HepG2 (cell line): Measurements from ENCODE around the gene MYL9. TPM values are rescaled to one million over a fixed set of nuclear protein-coding genes. Genes with fewer than 3 reads are reported as not detected.

Experiments
- EZH2 ChIP-seq: conservative IDR thresholded peaks from 2 replicates; pipeline ENCODE4 v1.6.1; 2012; ENCODE audit warnings: mild to moderate bottlenecking, low read depth, low read length, moderate library complexity
- FOXC1 ChIP-seq: sonication (generic); formaldehyde crosslinking; IDR thresholded peaks from 2 replicates; pipeline ENCODE4 v1.8.0; 2022; ENCODE audit warnings: mild to moderate bottlenecking, missing genetic modification reagents, borderline replicate concordance
- HDAC2 ChIP-seq: sonication (generic); formaldehyde crosslinking; IDR thresholded peaks from 2 replicates; pipeline ENCODE4 v1.4.0; 2020; ENCODE audit warnings: missing genetic modification reagents
- MAF1 ChIP-seq: sonication (generic); formaldehyde crosslinking; IDR thresholded peaks from 2 replicates; pipeline ENCODE4 v1.5.0; 2020; ENCODE audit warnings: missing genetic modification reagents, borderline replicate concordance
- PCBP1 ChIP-seq: fragments of 200-400 bp; formaldehyde crosslinking; IDR thresholded peaks from 2 replicates; pipeline ENCODE4 v1.6.1; 2017; ENCODE audit warnings: mild to moderate bottlenecking, low read depth, low read length, borderline replicate concordance
- RBM22 ChIP-seq: fragments of 200-400 bp; formaldehyde crosslinking; optimal IDR thresholded peaks from 2 replicates; pipeline ENCODE3; 2017; ENCODE audit warnings: mild to moderate bottlenecking, low read length, moderate library complexity
- SIX4 ChIP-seq: sonication (generic); formaldehyde crosslinking; IDR thresholded peaks from 2 replicates; pipeline ENCODE4 v1.4.0; 2020; ENCODE audit warnings: missing genetic modification reagents
- SPEN ChIP-seq: sonication (generic); formaldehyde crosslinking; IDR thresholded peaks from 2 replicates; pipeline ENCODE4 v1.5.1; 2020; ENCODE audit warnings: low read depth, mild to moderate bottlenecking, missing genetic modification reagents
- THYN1 ChIP-seq: sonication (generic); formaldehyde crosslinking; IDR thresholded peaks from 2 replicates; pipeline ENCODE4 v1.8.1; 2023; ENCODE audit warnings: low read depth, mild to moderate bottlenecking, moderate library complexity, missing genetic modification reagents, borderline replicate concordance
- ZMYM4 ChIP-seq: sonication (generic); formaldehyde crosslinking; IDR thresholded peaks from 2 replicates; pipeline ENCODE4 v1.8.1; 2023; ENCODE audit warnings: mild to moderate bottlenecking, missing genetic modification reagents
- ZNF605 ChIP-seq: sonication (generic); formaldehyde crosslinking; IDR thresholded peaks from 2 replicates; pipeline ENCODE4 v1.8.0; 2022; ENCODE audit warnings: mild to moderate bottlenecking, missing genetic modification reagents
- ZNF850 ChIP-seq: sonication (generic); formaldehyde crosslinking; conservative IDR thresholded peaks from 2 replicates; pipeline ENCODE4 v1.9.0; 2021; ENCODE audit warnings: mild to moderate bottlenecking, missing genetic modification reagents
- ZNF878 ChIP-seq: sonication (generic); formaldehyde crosslinking; IDR thresholded peaks from 2 replicates; pipeline ENCODE4 v1.8.1; 2023; ENCODE audit warnings: mild to moderate bottlenecking, missing genetic modification reagents, moderate library complexity
- polyA plus RNA-seq, 8 experiments: library from polyadenylated mRNA; depleted of rRNA in 3 of 8; stranded (reverse) in 7 of 8; unstranded in 1 of 8; fragments of >200 nt; fragmentation: Illumina TruSeq in 4 of 8; extraction: Trizol in 4 of 8; gene quantifications; 2 replicates each; pipeline versions ENCODE4 v1.2.1 to v1.2.3, GENCODE V29; 2011 to 2016; ENCODE audit warnings: low read depth in 4 of 8, missing spikeins in 1 of 8, mixed read lengths in 1 of 8; ENCODE audit not compliant: insufficient read depth in 1 of 8
- total RNA-seq, 5 experiments: library from RNA; depleted of rRNA; stranded (reverse); fragments of >200 nt; fragmentation: Illumina TruSeq; extraction: Trizol; gene quantifications; 2 replicates each; pipeline ENCODE4 v1.2.3, GENCODE V29; 2016; ENCODE audit warnings: low read depth in 1 of 5
- TF ChIP-seq, protein P1 (sequence below): sonication (generic); formaldehyde crosslinking; conservative IDR thresholded peaks from 2 replicates; pipeline ENCODE4 v1.8.0; 2022; ENCODE audit warnings: low read depth, missing genetic modification reagents
- TF ChIP-seq, protein P2 (sequence below): sonication (generic); formaldehyde crosslinking; IDR thresholded peaks from 2 replicates; pipeline ENCODE4 v1.5.0; 2020; ENCODE audit warnings: mild to moderate bottlenecking, missing genetic modification reagents, moderate library complexity
- TF ChIP-seq, protein P3 (sequence below): sonication (generic); formaldehyde crosslinking; IDR thresholded peaks from 2 replicates; pipeline ENCODE4 v1.8.1; 2023; ENCODE audit warnings: mild to moderate bottlenecking, missing genetic modification reagents
- TF ChIP-seq, protein P4 (sequence below): sonication (generic); formaldehyde crosslinking; IDR thresholded peaks from 2 replicates; pipeline ENCODE4 v1.4.0; 2020; ENCODE audit warnings: missing genetic modification reagents
- TF ChIP-seq, protein P5 (sequence below): sonication (generic); formaldehyde crosslinking; IDR thresholded peaks from 2 replicates; pipeline ENCODE4 v1.5.0; 2020; ENCODE audit warnings: mild to moderate bottlenecking, missing genetic modification reagents
- TF ChIP-seq, protein P6 (sequence below): sonication (generic); formaldehyde crosslinking; IDR thresholded peaks from 2 replicates; pipeline ENCODE4 v1.4.0; 2020; ENCODE audit warnings: missing genetic modification reagents

The MYL9 gene
- total and polyA plus RNA-seq, 2 of the 13 experiments (the other 11 are each of a cell fraction or from before 2014, with no cell fraction given): 0.87 to 2.2 TPM

DNA sequence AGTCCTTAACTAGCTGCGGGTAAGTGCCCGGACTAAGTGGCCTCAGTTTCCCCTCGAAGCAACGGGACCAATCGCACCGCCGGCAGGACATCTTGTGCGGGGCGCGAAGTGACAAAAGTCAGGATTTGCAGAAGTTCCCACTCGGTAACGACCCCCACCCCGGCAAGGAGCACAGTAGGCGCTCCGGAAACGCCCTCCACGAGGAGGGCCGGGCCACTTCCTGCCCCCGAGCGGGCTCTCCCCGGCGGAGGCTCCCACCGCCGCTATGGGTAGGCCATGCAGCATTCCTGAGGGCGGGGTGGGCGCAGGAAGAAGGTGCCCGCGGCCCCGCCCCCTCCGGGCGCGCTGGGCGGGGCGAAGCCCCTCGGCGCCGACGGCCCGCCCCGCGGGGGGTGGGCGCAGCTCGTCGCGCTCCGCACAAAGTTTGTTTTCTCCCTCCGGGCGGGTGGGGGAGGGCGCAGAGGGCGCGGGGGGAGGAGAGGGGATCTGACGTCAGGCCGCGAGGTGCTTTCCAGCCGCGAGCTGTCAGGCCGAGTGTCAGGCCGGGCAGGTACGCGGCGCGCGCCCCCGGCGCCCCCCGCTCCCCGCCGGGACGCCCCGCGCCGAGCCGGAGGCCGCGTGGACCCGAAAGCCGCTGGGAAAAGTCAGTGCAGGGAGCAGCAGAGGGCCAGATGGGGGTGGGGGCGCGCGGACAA is 31.9 kb downstream of the MYL9 start, which contains the start of gene TGIF2 (continued):
- TF ChIP-seq SPEN (CRISPR knock-in tag) (peak; percentile 97), EZH2 (no peak), HDAC2 (peak; percentile 56; the same call in 1 of the 2 replicates), PCBP1 (peak; percentile 82; the same call in 1 of the 2 replicates), ZNF850 (peak; percentile 100), RBM22 (no peak), ZNF878 (peak; percentile 72; the same call in 1 of the 2 replicates), FOXC1 (0 out of 2 replicates have a peak, but pooled peaks have one; percentile 72), SIX4 (CRISPR knock-in tag) (peak; percentile 30; the same call in 1 of the 2 replicates), ZNF605 (CRISPR knock-in tag) (peak; percentile 95), MAF1 (CRISPR knock-in tag) (no peak), ZMYM4 (CRISPR knock-in tag) (peak; percentile 66), THYN1 (CRISPR knock-in tag) (no peak)
- TF ChIP-seq, protein P1, sequence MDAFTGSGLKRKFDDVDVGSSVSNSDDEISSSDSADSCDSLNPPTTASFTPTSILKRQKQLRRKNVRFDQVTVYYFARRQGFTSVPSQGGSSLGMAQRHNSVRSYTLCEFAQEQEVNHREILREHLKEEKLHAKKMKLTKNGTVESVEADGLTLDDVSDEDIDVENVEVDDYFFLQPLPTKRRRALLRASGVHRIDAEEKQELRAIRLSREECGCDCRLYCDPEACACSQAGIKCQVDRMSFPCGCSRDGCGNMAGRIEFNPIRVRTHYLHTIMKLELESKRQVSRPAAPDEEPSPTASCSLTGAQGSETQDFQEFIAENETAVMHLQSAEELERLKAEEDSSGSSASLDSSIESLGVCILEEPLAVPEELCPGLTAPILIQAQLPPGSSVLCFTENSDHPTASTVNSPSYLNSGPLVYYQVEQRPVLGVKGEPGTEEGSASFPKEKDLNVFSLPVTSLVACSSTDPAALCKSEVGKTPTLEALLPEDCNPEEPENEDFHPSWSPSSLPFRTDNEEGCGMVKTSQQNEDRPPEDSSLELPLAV (CRISPR knock-in tag): no peak
- TF ChIP-seq, protein P2, sequence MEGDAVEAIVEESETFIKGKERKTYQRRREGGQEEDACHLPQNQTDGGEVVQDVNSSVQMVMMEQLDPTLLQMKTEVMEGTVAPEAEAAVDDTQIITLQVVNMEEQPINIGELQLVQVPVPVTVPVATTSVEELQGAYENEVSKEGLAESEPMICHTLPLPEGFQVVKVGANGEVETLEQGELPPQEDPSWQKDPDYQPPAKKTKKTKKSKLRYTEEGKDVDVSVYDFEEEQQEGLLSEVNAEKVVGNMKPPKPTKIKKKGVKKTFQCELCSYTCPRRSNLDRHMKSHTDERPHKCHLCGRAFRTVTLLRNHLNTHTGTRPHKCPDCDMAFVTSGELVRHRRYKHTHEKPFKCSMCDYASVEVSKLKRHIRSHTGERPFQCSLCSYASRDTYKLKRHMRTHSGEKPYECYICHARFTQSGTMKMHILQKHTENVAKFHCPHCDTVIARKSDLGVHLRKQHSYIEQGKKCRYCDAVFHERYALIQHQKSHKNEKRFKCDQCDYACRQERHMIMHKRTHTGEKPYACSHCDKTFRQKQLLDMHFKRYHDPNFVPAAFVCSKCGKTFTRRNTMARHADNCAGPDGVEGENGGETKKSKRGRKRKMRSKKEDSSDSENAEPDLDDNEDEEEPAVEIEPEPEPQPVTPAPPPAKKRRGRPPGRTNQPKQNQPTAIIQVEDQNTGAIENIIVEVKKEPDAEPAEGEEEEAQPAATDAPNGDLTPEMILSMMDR (CRISPR knock-in tag): 0 out of 2 replicates have a peak, but pooled peaks have one; percentile 9
- TF ChIP-seq, protein P3, sequence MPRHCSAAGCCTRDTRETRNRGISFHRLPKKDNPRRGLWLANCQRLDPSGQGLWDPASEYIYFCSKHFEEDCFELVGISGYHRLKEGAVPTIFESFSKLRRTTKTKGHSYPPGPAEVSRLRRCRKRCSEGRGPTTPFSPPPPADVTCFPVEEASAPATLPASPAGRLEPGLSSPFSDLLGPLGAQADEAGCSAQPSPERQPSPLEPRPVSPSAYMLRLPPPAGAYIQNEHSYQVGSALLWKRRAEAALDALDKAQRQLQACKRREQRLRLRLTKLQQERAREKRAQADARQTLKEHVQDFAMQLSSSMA (CRISPR knock-in tag): peak; percentile 27; the same call in 1 of the 2 replicates
- TF ChIP-seq, protein P4, sequence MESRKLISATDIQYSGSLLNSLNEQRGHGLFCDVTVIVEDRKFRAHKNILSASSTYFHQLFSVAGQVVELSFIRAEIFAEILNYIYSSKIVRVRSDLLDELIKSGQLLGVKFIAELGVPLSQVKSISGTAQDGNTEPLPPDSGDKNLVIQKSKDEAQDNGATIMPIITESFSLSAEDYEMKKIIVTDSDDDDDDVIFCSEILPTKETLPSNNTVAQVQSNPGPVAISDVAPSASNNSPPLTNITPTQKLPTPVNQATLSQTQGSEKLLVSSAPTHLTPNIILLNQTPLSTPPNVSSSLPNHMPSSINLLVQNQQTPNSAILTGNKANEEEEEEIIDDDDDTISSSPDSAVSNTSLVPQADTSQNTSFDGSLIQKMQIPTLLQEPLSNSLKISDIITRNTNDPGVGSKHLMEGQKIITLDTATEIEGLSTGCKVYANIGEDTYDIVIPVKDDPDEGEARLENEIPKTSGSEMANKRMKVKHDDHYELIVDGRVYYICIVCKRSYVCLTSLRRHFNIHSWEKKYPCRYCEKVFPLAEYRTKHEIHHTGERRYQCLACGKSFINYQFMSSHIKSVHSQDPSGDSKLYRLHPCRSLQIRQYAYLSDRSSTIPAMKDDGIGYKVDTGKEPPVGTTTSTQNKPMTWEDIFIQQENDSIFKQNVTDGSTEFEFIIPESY (CRISPR knock-in tag): no peak; the same call in 1 of the 2 replicates
- TF ChIP-seq, protein P5, sequence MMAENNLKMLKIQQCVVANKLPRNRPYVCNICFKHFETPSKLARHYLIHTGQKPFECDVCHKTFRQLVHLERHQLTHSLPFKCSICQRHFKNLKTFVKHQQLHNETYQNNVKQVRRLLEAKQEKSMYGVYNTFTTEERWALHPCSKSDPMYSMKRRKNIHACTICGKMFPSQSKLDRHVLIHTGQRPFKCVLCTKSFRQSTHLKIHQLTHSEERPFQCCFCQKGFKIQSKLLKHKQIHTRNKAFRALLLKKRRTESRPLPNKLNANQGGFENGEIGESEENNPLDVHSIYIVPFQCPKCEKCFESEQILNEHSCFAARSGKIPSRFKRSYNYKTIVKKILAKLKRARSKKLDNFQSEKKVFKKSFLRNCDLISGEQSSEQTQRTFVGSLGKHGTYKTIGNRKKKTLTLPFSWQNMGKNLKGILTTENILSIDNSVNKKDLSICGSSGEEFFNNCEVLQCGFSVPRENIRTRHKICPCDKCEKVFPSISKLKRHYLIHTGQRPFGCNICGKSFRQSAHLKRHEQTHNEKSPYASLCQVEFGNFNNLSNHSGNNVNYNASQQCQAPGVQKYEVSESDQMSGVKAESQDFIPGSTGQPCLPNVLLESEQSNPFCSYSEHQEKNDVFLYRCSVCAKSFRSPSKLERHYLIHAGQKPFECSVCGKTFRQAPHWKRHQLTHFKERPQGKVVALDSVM (CRISPR knock-in tag): no peak
- TF ChIP-seq, protein P6, sequence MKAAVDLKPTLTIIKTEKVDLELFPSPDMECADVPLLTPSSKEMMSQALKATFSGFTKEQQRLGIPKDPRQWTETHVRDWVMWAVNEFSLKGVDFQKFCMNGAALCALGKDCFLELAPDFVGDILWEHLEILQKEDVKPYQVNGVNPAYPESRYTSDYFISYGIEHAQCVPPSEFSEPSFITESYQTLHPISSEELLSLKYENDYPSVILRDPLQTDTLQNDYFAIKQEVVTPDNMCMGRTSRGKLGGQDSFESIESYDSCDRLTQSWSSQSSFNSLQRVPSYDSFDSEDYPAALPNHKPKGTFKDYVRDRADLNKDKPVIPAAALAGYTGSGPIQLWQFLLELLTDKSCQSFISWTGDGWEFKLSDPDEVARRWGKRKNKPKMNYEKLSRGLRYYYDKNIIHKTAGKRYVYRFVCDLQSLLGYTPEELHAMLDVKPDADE (CRISPR knock-in tag): peak; percentile 85; the same call in 1 of the 2 replicates
